ENCODE data around the gene WDPCP.

DNA sequence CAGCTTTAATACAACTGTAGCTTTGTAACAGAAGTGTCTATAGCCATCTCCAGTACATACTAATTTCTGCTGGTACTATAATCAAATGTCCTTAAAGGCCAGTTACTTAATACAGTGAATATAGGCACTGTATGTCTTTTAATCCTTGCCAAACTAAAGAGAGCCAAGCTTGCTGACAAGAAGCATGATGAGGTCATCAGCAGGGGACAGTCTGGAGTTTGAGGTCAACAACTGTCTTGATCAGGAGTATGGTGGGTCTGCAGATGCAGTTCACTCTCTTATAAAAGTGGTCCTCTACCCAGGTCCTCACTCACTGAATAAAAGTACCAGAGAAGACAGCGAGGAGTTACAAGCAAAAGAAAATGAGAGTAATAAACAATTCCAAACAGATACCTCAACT, 219.1 kb downstream of the WDPCP start:
- TF ChIP-seq, protein P1, sequence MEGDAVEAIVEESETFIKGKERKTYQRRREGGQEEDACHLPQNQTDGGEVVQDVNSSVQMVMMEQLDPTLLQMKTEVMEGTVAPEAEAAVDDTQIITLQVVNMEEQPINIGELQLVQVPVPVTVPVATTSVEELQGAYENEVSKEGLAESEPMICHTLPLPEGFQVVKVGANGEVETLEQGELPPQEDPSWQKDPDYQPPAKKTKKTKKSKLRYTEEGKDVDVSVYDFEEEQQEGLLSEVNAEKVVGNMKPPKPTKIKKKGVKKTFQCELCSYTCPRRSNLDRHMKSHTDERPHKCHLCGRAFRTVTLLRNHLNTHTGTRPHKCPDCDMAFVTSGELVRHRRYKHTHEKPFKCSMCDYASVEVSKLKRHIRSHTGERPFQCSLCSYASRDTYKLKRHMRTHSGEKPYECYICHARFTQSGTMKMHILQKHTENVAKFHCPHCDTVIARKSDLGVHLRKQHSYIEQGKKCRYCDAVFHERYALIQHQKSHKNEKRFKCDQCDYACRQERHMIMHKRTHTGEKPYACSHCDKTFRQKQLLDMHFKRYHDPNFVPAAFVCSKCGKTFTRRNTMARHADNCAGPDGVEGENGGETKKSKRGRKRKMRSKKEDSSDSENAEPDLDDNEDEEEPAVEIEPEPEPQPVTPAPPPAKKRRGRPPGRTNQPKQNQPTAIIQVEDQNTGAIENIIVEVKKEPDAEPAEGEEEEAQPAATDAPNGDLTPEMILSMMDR (IDR thresholded peaks at IDR 0.05) = no peak
- no peak for TF ChIP-seq TCF7L2 (IDR thresholded peaks at IDR 0.05; ENCODE audit: low read depth, low read length)
- TF ChIP-seq POLR2AphosphoS5 (IDR thresholded peaks at IDR 0.05; ENCODE audit: low read depth, low read length) = no peak
- TF ChIP-seq SIN3A (IDR thresholded peaks at IDR 0.05; ENCODE audit: borderline replicate concordance, insufficient read depth, low read depth, low read length) = no peak
